Cerebellar nuclear complex (tissue), 1 donor: ENCODE results near the gene KBTBD2.
"Not testable (repeated sequence)": the region's sequence is repeated elsewhere in the genome, so short reads cannot be mapped to it uniquely, and the experiment has no call there.

ENCODE experiments used
- DNase-seq, 2 experiments: peaks; one replicate each; lab custom pipeline; 2025; lab: John Stamatoyannopoulos, UW

KBTBD2 gene

DNA sequence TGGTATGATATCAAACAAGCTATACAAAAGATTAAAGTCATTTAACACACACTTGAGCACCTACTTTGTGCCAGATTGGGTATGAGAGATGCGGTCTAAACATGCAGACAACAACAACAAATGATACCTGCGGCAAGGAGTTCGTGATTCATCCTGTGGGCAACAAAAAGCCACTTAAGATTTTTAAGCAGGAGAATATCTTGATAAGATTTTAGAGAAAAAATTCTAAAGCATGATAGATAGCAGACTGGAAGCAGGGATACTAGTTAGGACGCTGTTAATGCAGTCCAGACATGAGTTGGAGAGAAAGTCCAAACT lies 1.6 kb upstream of the KBTBD2 start:
- no peak for DNase-seq

DNA sequence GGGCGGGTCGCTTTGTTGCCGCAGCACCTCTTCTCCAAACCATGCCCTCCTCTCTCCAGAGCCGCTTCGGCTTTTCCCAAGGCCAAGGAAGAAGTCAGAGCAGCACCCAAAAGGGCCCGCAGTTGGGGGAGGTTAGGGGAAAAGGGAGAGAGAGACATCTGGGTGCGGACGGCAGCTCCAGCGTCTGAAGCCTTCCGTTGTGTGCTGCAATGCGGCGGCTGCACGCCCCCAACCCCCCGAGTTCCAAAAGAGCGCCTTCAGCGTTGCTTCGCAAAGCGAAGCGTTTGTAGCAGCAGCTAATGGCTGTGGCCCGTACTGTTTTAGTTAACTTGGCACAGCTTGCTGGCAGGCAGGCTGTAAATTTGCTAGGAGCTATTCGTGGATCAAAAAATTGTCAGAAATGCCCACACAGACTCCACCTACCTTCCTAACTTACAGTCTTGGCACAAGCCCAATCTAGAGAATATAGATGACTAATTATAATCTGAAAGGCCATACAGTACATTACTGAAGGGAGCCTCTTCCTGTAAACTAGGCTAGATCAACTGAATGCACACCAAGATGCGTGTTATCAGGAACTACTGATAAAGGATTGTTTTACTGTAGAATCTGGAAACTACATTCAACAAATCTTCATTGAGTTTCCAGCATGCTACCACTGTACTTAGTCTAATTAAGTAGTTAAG lies 1.1 kb upstream of the KBTBD2 start:
- no peak for DNase-seq

- DNase-seq: peak; percentile 28 to 87
Measured at GRCh38 chr7:32891800-32892520, 400 bp upstream of the KBTBD2 start.

- DNase-seq: no peak
Measured at GRCh38 chr7:32890793-32891042, 842 bp downstream of the KBTBD2 start.

- no peak for DNase-seq
Measured at GRCh38 chr7:32890010-32890792, 1.4 kb downstream of the KBTBD2 start.

- DNase-seq: no peak
Measured at GRCh38 chr7:32888505-32888904, 3.1 kb downstream of the KBTBD2 start.

DNA sequence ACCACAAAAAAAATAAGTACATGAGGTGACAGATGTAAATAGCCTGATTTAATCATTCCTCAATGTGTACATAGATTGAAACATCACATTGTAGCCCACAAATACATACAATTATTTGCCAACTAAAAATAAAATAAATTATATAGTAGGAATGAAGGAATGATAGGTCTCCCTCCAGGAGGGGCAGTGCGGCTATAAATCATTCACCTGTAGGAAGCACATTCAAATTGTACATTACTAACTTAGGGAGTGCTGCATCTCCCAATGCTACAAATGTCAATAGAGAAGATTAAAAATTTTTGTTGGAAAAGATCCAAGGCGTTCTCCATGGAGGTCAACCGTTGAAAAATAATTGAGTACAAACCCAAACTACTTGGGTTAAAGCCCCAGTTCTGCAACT lies 4.2 kb downstream of the KBTBD2 start:
- no peak for DNase-seq

DNA sequence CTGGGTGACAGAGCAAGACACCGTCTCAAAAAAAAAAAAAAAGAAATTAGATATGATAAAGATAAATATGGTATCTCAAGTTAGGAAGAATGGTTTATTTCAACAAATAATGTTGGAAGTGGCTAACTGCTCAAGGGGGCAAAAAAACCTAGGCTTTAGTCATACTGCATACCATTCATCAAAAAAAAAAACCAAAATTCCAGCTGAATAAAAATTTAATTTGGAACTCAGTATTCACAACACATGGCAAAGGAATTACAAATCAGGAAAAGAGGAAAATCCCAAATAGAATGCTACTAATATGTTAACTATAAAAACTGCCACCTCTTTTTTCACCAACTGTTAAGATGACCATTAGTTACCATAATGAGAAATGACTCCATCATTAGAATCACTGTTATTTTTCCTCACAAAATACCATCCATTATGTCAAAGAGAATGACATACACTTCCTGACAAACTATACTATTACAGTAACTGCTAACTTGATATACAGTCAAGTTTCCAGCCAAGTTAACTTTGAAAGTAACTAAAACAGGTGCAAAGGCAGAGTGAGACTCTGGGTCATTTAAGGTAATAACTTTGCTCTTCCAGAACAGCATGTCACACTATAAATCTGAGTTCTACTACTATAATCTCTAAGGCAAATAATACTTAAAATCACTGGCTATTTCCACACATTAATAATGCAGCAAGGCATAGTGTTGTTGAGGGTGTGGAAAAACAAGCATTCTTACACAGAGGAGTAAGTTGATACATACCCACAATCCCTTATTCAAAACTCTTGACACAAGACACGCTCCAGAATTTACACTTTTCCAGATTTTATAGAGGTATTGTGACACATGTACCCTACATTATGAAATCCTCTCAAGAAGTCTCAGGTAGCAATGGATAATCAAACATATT lies 10.2 kb downstream of the KBTBD2 start:
- no peak for DNase-seq

- DNase-seq: no peak
Measured at GRCh38 chr7:32879460-32879859, 12.1 kb downstream of the KBTBD2 start.

DNA sequence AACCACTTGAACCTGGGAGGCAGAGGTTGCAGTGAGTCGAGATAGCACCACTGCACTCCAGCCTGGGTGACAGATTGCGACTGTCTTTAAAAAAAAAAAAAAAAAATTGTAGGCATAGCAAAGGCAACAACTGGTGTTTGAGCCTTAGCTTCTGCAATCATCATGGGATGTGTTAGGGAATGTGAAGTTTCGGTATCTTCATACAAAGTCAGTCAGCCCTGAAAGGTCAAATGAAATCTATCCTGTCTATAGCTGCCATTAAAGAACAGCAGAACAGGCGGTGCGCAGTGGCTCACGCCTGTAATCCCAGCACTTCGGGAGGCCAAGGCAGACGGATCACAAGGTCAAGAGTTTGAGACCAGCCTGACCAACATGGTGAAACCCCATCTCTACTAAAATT lies 13.5 kb downstream of the KBTBD2 start:
- not testable (repeated sequence) for DNase-seq

- DNase-seq: no peak
Measured at GRCh38 chr7:32872421-32872820, 19.1 kb downstream of the KBTBD2 start.

- no peak for DNase-seq
Measured at GRCh38 chr7:32871624-32872371, 19.8 kb downstream of the KBTBD2 start.

GRCh38 chr7:32870298-32870697 lies 21.3 kb downstream of the KBTBD2 start:
- no peak for DNase-seq

- no peak for DNase-seq
Measured at GRCh38 chr7:32869716-32870115, 21.8 kb downstream of the KBTBD2 start.

- DNase-seq: no peak
Measured at GRCh38 chr7:32868116-32868515, 23.4 kb downstream of the KBTBD2 start.

GRCh38 chr7:32865448-32866030 lies 26.0 kb downstream of the KBTBD2 start:
- DNase-seq: no peak

- DNase-seq: not testable (repeated sequence)
Measured at GRCh38 chr7:32863872-32864271, 27.7 kb downstream of the KBTBD2 start.

DNA sequence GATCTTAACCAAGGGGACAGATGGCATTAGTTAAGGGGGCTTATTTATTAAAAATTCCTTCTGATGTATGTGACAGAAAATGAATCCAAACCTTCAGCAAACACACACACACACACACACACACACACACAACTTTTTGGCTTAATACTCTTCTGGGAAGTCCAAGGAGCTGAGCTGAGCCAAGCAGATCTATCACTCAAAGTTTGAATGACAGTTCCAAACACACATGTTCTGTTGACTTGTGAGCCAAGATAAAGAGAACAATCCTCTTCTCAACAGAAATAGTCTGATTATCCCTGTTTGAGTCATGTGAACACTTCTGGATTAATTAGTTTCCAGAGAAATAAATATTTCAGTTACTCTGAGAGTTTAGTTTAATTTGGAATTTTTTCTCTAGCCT lies 31.5 kb downstream of the KBTBD2 start:
- no peak for DNase-seq

DNA sequence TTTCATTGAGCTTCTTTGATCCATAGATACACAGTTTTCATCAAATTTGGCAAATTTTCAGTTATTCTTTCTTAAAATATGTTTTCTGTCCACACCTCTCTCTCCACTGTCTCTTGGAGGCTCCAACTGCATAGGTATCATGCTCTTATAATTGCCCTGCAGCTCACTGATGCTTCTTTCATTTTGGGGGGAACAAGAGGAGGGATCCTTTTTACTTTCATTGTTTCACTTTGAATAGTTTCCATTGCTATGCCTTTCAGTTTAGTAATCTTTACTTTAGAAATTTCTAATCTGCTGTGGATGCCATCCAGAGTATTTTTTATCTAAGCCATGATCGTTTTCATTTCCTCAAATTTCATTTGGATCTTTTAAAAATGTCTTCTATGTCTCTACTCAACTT lies 32.9 kb downstream of the KBTBD2 start:
- DNase-seq: no peak

DNA sequence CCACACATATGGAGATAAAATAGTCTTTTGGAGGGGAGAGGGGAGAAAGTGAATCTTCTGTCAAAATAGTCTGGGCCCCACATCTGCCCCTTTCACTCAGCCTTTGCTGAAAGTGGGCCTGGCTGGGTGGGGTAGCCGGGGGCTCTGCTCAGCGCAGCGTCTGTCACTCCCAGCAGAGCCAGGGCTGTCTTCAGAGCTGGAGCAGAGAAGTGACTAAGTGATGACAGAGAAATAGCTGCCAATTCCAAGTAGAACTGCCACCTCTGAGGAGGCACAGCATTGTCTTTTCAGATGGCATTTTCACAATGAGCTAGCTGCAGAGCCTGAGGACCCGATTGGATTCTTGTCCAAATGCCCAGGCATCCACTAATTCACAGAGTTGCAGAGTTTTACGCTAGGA lies 34.5 kb downstream of the KBTBD2 start:
- not testable (repeated sequence) for DNase-seq
